ENCODE results near the gene SLC16A13.
"Not testable (repeated sequence)": the region's sequence is repeated elsewhere in the genome, so short reads cannot be mapped to it uniquely, and the experiment has no call there.

SLC16A13 gene

DNA sequence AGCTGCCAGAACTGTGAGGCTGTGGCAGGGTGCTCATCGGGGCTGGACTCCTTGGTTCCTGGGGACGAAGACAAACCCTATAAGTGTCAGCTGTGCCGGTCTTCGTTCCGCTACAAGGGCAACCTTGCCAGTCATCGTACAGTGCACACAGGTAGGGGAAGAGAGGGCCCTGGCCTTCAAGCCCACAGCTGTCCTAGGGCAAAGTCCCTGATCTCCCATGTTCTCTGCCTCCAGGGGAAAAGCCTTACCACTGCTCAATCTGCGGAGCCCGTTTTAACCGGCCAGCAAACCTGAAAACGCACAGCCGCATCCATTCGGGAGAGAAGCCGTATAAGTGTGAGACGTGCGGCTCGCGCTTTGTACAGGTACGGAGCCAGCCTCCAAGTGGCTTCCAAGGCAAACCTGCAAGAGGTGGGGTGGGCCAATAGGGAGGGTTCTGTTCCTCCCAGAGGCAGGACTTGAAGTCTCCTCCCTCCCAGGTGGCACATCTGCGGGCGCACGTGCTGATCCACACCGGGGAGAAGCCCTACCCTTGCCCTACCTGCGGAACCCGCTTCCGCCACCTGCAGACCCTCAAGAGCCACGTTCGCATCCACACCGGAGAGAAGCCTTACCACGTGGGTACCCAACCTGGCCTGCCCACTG lies 9.2 kb upstream of the SLC16A13 start:
- no peak for FAIRE-seq
- DNase-seq (ENCODE audit: insufficient read length, low spot score) = no peak

- DNase-seq (ENCODE audit: insufficient read length, low spot score) = no peak
- FAIRE-seq = no peak
Observed at GRCh38 chr17:7027335-7027734, 8.5 kb upstream of the SLC16A13 start.

DNA sequence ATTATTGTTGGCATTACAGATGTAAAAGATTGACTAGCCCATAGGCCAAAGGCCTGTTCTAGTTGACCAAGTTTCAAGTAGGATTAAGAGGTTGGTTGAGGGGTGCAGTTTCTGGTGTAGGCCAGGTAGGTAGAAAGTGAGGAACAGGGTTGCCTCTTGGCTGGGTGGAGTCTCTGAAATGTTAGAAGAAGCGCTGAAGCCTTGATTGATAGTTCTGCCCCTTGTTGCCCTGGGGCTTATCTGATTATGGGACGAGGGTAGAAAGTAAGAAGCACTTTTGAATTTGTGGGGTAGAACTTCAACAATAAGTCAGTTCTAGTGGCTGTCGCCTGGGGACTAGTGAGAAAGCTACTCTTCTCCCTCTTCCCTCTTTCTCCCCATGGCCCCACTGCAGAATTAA lies 6.7 kb upstream of the SLC16A13 start:
- DNase-seq (ENCODE audit: insufficient read length, low spot score) = no peak
- FAIRE-seq = no peak

DNA sequence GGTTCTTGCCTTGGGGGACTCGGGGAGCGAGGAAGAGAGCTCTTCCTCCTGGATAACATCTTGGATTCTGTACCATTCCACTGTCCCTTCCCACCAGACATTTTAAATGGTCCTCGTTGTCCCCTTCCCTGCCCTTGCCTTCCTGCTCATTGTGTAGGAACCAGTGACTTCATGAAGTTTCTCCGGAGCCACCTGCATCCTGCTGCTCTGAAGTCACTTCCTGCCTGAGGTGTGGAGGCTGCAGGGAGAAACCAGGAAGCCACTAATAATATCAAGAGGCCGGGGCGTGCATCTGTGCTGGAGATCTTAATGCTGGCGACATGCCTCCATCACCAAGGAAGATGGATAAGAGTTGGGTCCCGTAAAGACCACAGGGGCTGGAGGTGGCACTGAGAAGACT lies 6.2 kb upstream of the SLC16A13 start:
- no peak for FAIRE-seq

DNA sequence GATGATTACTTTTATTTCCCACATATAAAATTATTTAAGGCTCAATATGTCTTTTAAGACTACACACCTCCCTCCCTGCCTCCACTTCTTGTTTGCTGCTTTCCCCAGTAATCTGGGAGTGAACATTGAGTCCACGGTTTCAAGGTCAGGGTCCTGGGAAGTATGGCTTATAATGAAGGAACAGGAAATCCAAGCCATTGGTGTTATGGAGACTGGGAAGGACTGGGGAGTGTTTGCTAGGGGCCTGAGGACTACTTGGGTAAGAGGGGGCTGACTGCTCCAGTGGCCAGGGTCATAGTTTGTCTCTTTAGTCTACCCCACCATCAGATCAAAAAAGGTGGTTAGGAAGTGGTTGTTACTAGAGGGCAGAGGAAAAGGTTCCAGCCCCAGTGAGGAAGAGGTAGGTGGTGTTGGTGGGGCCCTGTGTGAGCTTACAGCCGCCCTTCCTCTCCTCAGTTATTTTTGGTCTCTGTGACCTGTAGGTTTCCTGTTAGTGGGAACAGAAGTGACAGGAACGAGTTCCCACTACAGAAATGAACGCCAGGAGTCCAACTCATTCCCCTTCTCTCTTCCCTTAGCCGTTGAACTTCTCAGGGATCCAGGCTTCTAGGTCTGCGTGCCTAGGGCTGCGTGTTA lies 742 bp upstream of the SLC16A13 start:
- no peak for DNase-seq (ENCODE audit: insufficient read length, low spot score)
- FAIRE-seq = no peak

More for the DNA sequence above, 6.2 kb upstream of the SLC16A13 start:
- DNase-seq (ENCODE audit: insufficient read length, low spot score) = no peak

DNA sequence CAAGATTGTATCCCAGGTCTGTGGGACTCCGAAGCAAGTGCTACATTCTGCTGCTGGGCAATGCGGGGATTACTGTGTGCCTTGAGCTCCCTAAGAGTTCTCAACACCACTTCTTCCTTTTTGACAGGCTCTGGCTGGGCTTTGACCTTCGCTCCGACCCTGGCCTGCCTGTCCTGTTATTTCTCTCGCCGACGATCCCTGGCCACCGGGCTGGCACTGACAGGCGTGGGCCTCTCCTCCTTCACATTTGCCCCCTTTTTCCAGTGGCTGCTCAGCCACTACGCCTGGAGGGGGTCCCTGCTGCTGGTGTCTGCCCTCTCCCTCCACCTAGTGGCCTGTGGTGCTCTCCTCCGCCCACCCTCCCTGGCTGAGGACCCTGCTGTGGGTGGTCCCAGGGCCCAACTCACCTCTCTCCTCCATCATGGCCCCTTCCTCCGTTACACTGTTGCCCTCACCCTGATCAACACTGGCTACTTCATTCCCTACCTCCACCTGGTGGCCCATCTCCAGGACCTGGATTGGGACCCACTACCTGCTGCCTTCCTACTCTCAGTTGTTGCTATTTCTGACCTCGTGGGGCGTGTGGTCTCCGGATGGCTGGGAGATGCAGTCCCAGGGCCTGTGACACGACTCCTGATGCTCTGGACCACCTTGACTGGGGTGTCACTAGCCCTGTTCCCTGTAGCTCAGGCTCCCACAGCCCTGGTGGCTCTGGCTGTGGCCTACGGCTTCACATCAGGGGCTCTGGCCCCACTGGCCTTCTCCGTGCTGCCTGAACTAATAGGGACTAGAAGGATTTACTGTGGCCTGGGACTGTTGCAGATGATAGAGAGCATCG lies 2.4 kb downstream of the SLC16A13 start:
- DNase-seq (ENCODE audit: insufficient read length, low spot score) (no peak), FAIRE-seq (no peak)

DNA sequence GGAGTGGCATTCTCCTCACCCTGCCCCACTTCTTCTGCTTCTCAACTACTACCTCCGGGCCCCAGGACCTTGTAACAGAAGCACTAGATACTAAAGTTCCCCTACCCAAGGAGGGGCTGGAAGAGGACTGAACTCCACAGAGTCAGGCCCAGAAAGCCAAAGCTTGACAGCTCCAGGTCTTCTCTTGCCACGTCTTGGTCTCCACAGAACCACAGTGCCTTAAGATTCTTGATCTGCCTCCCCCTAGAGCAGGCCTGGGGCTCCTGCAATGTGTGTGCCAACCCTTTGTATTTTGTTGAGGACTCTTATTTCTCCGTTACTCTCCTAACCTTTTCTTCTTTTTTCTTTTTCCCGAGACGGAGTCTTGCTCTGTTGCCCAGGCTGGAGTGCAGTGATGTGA lies 4.0 kb downstream of the SLC16A13 start:
- no peak for DNase-seq (ENCODE audit: insufficient read length, low spot score)
- no peak for FAIRE-seq

- DNase-seq (ENCODE audit: insufficient read length, low spot score) = no peak
Observed at GRCh38 chr17:7041607-7042500, 6.0 kb downstream of the SLC16A13 start.

GRCh38 chr17:7042501-7043181 lies 6.8 kb downstream of the SLC16A13 start:
- FAIRE-seq (no peak), DNase-seq (ENCODE audit: insufficient read length, low spot score) (no peak)

More at GRCh38 chr17:7041607-7042500, 6.0 kb downstream of the SLC16A13 start:
- FAIRE-seq = no peak

DNA sequence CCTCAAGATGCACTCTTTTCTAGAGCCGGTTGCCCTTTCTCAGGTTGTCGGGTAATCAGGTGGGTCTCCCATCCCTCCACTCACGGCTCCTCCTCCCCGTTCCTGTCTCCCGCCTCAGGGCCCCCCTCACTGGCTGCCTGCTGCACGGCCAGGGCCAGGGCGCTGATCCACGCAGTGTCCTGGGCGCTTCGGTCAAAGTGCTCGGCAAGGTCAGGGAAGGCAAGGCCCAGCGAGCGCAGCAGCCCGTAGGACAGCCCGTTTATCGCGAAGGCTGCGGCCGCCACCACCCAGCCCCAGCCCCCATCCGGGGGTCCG lies 7.3 kb downstream of the SLC16A13 start:
- no peak for DNase-seq (ENCODE audit: insufficient read length, low spot score)
- FAIRE-seq = no peak

DNA sequence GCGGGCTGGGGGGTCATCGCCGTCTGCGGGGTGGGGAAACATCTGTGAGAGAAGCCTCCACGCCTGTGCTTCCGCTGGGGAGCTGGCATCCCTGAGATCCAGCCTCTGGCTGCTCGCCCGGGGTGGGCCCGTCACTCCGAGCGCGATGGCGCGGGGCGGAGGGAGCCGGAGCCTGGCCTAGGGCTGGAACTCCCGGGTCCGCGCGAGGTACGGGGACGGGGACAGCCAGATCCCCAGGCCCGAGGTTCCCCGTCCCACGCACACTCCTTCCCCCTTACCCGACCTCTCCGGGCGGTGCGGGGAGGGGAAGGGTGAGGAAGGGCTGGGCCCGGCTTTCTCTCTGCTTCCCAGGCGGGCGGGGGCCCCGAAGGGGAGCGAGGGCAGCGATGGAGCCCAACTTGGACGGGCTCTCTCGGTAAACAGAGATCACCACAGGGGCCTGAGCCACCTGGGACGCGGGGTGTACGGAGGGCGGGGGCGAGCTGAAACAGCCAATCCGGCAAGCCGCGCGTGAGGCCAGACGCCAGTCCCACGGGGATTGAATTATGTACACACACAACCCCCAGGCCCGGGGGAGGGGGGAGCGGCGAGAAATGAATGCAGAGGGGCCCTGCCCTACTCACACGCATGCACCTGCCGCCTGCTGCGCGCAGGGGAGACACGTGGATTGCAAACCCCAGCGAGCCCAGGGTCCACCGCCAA lies 7.8 kb downstream of the SLC16A13 start, which contains the start of gene SLC16A11:
Gene SLC16A11 (minus strand): TSS at position 596 of the 702 bp plus-strand sequence. CDS start 579 bp downstream, at position 17.
- DNase-seq (ENCODE audit: insufficient read length, low spot score) = no peak

DNA sequence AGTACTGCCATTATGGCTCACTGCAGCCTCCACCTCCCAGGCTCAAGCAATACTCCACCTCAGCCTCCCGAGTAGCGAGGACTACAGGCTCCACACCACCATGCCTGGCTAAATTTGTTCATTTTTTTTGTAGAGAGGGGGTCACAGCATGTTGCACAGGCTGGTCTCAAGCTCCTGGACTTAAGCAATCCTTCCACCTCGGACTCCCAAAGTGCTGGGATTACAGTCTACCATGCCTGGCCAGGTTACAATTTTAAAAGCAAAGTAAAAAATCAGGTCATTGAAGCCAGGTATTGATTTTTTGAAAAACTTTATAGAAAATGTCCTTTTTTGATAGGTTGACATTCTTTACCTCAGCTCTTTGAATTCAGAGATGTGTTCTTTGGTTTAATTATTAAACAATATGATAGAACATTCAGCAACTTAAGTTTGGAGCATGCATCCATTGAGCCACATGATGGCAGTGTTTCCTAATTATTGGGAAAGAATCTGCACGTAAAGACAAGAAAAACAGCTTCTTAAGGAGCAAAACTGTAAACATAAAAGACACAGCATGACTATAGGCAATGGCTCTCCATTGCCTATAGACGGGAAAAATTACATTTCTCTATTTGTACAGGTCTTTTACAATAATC lies 9.8 kb downstream of the SLC16A13 start:
- no peak for FAIRE-seq
- DNase-seq (ENCODE audit: insufficient read length, low spot score) = peak; percentile 69

More for the DNA sequence above, 7.8 kb downstream of the SLC16A13 start, which contains the start of gene SLC16A11:
- no peak for FAIRE-seq

DNA sequence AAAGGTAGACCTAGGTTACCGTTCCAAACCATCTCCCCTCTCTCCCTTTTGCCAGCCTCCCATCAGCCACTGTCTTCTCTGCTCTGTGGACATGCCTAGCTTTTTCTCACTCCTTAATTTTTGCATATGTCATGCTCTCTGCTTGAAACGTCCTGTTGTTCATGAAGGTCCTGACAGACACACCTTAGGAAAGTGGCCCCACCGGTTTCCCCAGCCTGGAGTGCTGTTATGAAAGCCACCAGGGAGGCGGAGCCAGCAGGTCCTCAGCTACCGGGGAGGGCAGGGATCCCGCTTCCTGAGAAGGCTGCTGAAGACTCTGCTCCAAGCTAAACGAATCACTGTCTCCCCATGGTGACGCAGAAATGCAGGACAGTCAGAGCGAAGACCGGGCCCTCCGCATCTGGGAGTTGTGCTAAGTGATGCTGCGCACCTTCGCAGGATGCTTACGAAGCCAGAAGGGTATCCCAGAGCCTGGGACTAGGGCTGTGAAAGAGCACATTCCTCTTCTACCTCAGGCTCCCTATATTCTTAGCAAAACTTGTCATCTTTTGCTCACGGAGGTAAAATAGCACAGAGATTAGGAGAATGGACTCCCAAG lies 10.4 kb downstream of the SLC16A13 start:
- DNase-seq (ENCODE audit: insufficient read length, low spot score) (no peak), FAIRE-seq (no peak)

GRCh38 chr17:7046725-7047397 lies 11.0 kb downstream of the SLC16A13 start:
- FAIRE-seq; DNase-seq (ENCODE audit: insufficient read length, low spot score): not testable (repeated sequence)

DNA sequence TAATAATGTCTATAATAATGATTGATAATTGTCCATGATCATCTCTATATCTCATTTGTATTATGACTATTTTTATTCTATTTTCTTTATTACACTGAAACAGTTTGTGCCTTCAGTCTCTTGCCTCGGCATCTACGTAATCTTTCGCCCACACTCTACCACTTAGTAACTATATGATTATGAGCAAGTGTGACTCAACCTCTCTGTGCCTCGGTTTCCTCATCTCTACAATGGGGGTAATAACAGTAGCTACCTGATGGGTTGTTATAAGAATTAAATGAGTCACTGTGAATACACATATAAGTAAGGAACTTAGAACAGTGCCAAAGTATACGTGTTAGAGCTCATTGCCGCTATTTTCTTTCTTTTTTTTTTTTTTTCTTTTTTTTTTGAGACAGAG lies 11.8 kb downstream of the SLC16A13 start:
- FAIRE-seq (no peak), DNase-seq (ENCODE audit: insufficient read length, low spot score) (no peak)

DNA sequence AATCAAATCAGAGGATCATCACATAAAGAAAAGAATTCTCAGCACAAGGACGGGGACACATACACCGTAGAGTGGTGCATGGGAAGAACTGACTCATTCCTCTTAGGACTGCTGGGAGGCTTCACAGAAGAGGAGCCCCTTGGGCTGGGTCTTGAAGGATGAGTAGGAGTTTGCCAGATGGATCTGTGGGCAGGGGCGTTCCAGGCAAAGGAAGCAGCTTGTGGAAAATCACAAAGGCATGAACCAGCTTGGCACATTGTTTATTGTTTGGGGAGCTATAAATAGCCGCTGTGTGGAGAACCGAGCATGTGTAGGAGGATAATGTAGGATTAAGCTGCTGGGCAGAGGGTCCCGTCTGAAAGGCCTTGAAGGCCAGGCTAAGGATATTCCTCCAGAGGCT lies 13.2 kb downstream of the SLC16A13 start:
- FAIRE-seq (no peak), DNase-seq (ENCODE audit: insufficient read length, low spot score) (no peak)

- DNase-seq (ENCODE audit: insufficient read length, low spot score); FAIRE-seq: not testable (repeated sequence)
Observed at GRCh38 chr17:7050583-7050982, 14.8 kb downstream of the SLC16A13 start.

GRCh38 chr17:7056386-7056785 lies 20.6 kb downstream of the SLC16A13 start:
- FAIRE-seq (no peak), DNase-seq (ENCODE audit: insufficient read length, low spot score) (no peak)

Data from HTR-8/SVneo (cell line).